GM19455 (cell line): Measurements from ENCODE around the gene CHST11.
"Not testable (repeated sequence)": the region's sequence is repeated elsewhere in the genome, so short reads cannot be mapped to it uniquely, and the experiment has no call there.

Experiments
- ATAC-seq: cut with Tn5 transposase; IDR thresholded peaks from one replicate; pipeline ENCODE4 v1.9.1; 2021; ENCODE audit not compliant: unreplicated experiment

Gene CHST11

GRCh38 chr12:104785886-104786285, 329.1 kb downstream of the CHST11 start:
- ATAC-seq = no peak

DNA sequence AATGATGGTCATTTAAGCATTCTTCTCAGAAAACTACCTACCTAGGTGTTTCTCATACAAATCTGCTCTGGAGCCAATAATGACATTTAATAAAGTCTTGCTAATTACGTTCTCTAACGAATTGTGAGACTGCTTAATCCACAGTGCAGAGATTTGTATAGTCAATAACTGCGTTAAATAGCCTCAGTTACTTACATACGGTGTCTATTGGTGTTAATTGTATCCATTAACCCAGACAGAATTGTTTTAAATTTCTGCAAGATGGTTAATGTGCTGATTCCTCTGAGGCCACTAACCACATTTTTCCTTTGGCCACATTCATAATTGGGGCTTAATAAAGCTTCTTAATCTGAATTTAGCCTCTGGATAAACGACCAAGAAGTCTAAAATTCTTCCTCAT, 329.6 kb downstream of the CHST11 start:
- no peak for ATAC-seq

DNA sequence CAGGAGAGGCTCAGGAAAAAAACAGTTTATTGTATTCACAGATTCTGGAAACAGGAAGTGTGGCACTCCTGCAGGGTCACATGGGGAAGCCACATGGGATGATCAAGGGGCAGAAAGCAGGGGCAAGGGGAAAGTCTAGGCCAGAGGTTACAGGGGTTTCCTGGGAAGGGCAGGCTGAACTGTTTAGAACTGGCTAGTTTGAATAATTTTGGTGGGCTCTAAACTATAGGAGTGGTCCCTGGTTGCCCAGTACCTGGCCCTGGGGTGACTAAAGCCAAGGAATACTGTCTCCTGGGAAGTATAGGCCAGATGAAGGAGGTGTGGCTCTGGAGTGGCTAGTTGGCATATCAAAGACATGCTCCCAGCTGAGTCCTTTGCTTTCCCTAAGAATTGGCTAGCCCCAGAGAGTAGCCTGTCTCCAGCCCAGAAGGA, 332.1 kb downstream of the CHST11 start:
- ATAC-seq = no peak

- no peak for ATAC-seq
Measured at GRCh38 chr12:104790296-104791125, 333.8 kb downstream of the CHST11 start.

GRCh38 chr12:104792570-104792969, 335.8 kb downstream of the CHST11 start:
- ATAC-seq = no peak

DNA sequence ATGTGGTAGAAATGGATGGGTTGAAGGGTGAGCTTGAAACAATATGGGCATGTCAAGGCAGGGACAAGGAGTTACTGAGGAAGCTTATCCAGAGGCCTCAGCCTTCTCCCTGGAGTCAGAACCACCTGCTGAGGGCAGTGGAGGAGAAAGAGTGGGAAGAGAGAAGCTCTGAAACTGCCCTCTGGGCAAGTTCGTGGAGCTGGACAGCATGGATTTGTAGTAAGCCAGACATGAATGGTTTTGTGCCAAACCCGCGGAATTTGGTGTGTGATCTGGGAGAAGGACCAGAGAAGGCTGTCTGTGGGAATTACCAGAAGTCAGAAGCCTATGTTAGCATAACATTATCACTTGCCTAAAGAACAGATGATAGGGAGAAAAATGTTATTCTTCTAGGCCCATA, 336.5 kb downstream of the CHST11 start:
- ATAC-seq = no peak

DNA sequence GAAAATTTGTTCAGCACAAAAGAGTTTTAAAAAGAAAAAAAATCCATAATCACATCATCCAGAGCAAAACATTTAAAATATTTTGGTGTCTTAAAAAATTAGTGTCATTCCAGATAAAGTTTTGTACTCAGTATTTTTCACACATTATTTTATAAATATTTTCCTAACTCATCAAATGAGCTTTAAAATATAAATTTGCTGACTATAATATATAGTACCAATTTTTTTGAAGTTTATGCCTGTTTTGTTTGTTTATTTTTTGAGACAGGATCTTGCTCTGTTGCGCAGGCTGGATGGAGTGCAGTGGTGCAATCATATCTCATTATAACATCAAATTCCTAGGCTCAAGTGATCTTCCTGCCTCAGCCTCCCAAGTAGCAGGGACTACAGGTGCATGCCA, 337.2 kb downstream of the CHST11 start:
- ATAC-seq = no peak

- no peak for ATAC-seq
Measured at GRCh38 chr12:104796475-104796862, 339.7 kb downstream of the CHST11 start.

DNA sequence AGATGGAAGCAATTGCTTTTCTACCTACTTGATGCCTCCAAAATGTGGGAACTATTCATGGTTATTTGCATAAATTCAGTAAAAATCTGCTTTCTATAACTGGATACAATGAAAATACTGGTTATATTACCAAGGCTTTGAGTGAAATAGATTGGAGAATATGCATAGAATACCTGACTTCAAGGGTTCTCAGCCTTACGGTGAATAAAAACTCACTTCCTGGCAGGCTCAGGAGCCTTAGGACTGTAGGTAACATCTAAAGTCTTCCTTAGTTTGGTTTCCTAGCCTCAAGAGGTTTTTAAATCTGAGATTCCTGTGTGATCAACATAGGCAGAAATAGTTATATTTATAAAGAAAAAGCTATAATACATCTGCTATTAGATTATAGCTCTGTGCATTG, 342.7 kb downstream of the CHST11 start:
- ATAC-seq = no peak

GRCh38 chr12:104801005-104801404, 344.3 kb downstream of the CHST11 start:
- ATAC-seq = no peak

DNA sequence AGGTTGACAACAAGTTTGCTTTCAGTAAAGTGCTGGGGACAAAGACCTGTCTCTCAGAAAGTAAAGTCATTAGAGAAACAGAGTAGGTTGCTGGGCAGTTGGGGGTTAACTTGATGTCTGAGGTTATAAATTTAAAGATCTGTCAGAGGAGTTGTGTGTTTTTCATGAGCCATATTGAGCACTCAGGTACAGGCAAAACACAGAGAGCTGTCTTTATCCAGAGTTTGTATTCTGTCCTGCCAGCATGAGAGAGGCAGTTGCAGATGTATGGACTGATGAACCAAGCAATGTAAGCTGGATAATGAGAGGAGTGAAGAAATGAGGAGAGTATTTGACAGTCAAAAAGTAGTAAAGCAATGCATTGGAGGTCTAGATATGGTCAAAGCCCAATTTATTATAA, 344.7 kb downstream of the CHST11 start:
- ATAC-seq = no peak

DNA sequence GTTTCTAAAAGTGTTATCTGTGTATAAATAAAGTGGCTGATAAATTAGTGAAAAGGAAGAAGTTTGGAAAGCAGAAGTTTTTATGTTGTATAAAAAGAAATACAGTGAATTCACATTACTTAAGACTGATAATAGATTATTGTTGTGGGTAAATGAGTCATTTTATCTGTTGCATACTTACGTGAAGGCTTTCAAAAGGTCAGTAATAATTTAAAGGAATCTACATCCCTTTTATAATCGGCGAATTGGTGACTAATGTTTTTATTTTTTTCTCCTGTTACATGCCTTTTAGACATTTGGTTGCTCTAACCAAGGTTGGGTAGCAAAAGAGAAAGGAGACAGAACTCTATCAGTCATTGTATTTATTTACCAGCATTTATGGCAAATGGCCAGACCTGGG, 345.5 kb downstream of the CHST11 start:
- ATAC-seq = no peak

- no peak for ATAC-seq
Measured at GRCh38 chr12:104805186-104805585, 348.4 kb downstream of the CHST11 start.

DNA sequence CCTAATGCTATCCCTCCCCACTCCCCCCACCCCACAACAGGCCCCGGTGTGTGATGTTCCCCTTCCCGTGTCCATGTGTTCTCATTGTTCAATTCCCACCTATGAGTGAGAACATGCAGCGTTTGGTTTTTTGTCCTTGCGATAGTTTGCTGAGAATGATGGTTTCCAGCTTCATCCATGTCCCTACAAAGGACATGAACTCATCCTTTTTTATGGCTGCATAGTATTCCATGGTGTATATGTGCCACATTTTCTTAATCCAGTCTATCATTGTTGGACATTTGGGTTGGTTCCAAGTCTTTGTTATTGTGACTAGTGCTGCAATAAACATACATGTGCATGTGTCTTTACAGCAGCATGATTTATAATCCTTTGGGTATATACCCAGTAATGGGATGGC, 349.4 kb downstream of the CHST11 start:
- ATAC-seq = not testable (repeated sequence)

DNA sequence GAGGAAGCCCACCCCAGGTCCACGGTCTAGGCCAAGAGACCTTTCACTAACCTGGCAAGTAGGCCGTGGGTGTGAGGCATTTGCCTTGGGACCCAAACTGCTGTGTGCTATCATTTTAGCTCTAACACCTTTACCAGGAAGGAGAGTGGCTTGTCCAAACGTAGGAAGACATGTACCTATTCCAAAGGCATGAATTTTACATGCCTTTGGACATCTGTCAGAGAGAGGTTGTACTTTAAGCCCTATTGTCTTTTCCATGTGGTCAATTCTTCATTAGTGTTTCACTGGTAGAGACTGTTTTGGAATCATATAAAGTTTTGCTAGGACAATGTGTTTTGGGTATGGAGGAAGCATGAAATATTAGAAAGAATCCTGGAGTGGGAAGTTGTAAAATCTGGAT, 352.5 kb downstream of the CHST11 start:
- no peak for ATAC-seq

GRCh38 chr12:104809706-104810385, 353.1 kb downstream of the CHST11 start:
- no peak for ATAC-seq
